OCI-LY7 (cell line): ENCODE data around the gene COL13A1. TPM values are rescaled to one million over a fixed set of nuclear protein-coding genes. Genes with fewer than 3 reads are reported as not detected.

ENCODE experiments used
- BruUV-seq: library from RNA; stranded (reverse); fragments of 400-500 nt; replicated peaks from 2 replicates; lab custom pipeline; 2021; lab: Mats Ljungman, UMichigan
- CTCF ChIA-PET: fragments of 300-600 bp; sonication (Branson Sonifier 250); formaldehyde crosslinking; loops from one replicate; lab custom pipeline; 2022; ENCODE audit warnings: antibody characterized with exemption; ENCODE audit not compliant: unreplicated experiment; lab: Charles Lee
- POLR2A ChIA-PET: fragments of 300-600 bp; sonication (Branson Sonifier 250); formaldehyde crosslinking; loops from one replicate; lab custom pipeline; 2022; ENCODE audit warnings: antibody characterized with exemption; lab: Charles Lee
- DNase-seq: peaks from one replicate; pipeline ENCODE4 v3.0.0-alpha.2; 2015; ENCODE audit warnings: low spot score
- H2AFZ ChIP-seq: fragments of 200-600 bp; sonication (generic), shearing (Covaris generic); 2 replicates; pipeline ENCODE4 v1.6.1; 2014; ENCODE audit warnings: mild to moderate bottlenecking, antibody characterized with exemption, low read length, moderate library complexity
- H3K27ac ChIP-seq: fragments of 200-600 bp; sonication (generic); 2 replicates; pipeline ENCODE4 v1.5.1; 2014; ENCODE audit warnings: mixed run types, low read depth, mild to moderate bottlenecking, moderate library complexity, low read length, inconsistent platforms; ENCODE audit not compliant: poor library complexity, severe bottlenecking
- H3K36me3 ChIP-seq: fragments of 200-600 bp; sonication (generic); 2 replicates; pipeline ENCODE4 v1.6.1; 2014; ENCODE audit warnings: mild to moderate bottlenecking, antibody characterized with exemption, low read length, moderate library complexity, mixed read lengths; ENCODE audit not compliant: insufficient read depth
- H3K4me1 ChIP-seq: fragments of 200-600 bp; sonication (generic); 2 replicates; pipeline ENCODE4 v1.5.1; 2014; ENCODE audit warnings: mild to moderate bottlenecking, low read length; ENCODE audit not compliant: insufficient read depth, poor library complexity, severe bottlenecking
- H3K4me2 ChIP-seq: fragments of 200-600 bp; sonication (generic); 2 replicates; pipeline ENCODE4 v1.6.1; 2014; ENCODE audit warnings: mild to moderate bottlenecking, low read length
- H3K4me3 ChIP-seq: fragments of 200-600 bp; sonication (generic); 2 replicates; pipeline ENCODE4 v1.5.1; 2014; ENCODE audit warnings: mild to moderate bottlenecking, low read depth, low read length; ENCODE audit not compliant: poor library complexity, severe bottlenecking
- H3K79me2 ChIP-seq: fragments of 200-600 bp; sonication (generic); 2 replicates; pipeline ENCODE4 v1.6.1; 2016; ENCODE audit warnings: low read depth, mild to moderate bottlenecking, low read length, moderate library complexity, mixed read lengths; ENCODE audit not compliant: insufficient read depth
- H3K9me2 ChIP-seq: fragments of 200-600 bp; sonication (generic); 2 replicates; pipeline ENCODE4 v1.6.1; 2016; ENCODE audit warnings: mild to moderate bottlenecking, low read length, mixed read lengths; ENCODE audit not compliant: insufficient read depth
- H3K9me3 ChIP-seq: fragments of 200-600 bp; sonication (generic); 2 replicates; pipeline ENCODE4 v1.6.1; 2014; ENCODE audit warnings: mild to moderate bottlenecking, mixed run types, low read length, mixed read lengths
- H4K20me1 ChIP-seq: fragments of 200-600 bp; sonication (generic); 2 replicates; pipeline ENCODE4 v1.6.1; 2014; ENCODE audit warnings: mild to moderate bottlenecking, antibody characterized with exemption, low read length, moderate library complexity, mixed read lengths; ENCODE audit not compliant: insufficient read depth
- CTCF ChIP-seq: fragments of 200-600 bp; sonication (generic); conservative IDR thresholded peaks from 2 replicates; pipeline ENCODE4 v1.5.1; 2014; ENCODE audit warnings: mild to moderate bottlenecking, antibody characterized with exemption, low read length, moderate library complexity, mixed read lengths
- EZH2phosphoT487 ChIP-seq: fragments of 200-600 bp; sonication (generic); IDR thresholded peaks from 2 replicates; pipeline ENCODE4 v1.6.1; 2018; ENCODE audit warnings: low read depth, borderline replicate concordance, mild to moderate bottlenecking, mixed run types, antibody characterized with exemption, low read length, moderate library complexity, mixed read lengths
- intact Hi-C: fragments of 100-400 bp; cut with micrococcal nuclease; formaldehyde crosslinking; loops from one replicate; pipeline ENCODE4 v1.10.0; 2022; ENCODE audit not compliant: unreplicated experiment
- total RNA-seq, 2 experiments: library from RNA; depleted of rRNA in 1 of 2; stranded (reverse); fragments of >200 nt in 1 of 2; shearing (Covaris generic) in 1 of 2; gene quantifications; 2 replicates each; pipeline ENCODE4 v1.2.3, GENCODE V29; 2014 to 2022

COL13A1 gene
- total RNA-seq, 2 experiments from 2014 or later = 0.06 TPM; not detected in 1

- H3K36me3 ChIP-seq = no peaks in the 10 kb centered on the region
- no peak overlapping the region for H3K4me3 ChIP-seq
- DNase-seq = no peak
- no peaks in the 10 kb centered on the region for H3K9me2 ChIP-seq
- H2AFZ ChIP-seq = no peak overlapping the region
- H4K20me1 ChIP-seq = no peaks in the 10 kb centered on the region
- intact Hi-C loops = no loop called here
- TF ChIP-seq EZH2phosphoT487 = no peak
- no peak for TF ChIP-seq CTCF
- H3K9me3 ChIP-seq = no peaks in the 10 kb centered on the region
- H3K4me1 ChIP-seq = no peaks in the 10 kb centered on the region
- CTCF ChIA-PET = no interaction called here
- H3K4me2 ChIP-seq = no peak overlapping the region
- no peak overlapping the region for H3K27ac ChIP-seq
- POLR2A ChIA-PET = interaction anchor here (0.7 kb wide), 1 partner anchor 80 kb away, joined by 3 read pairs; no protein-coding TSS in a partner anchor
- no peaks in the 10 kb centered on the region for H3K79me2 ChIP-seq
- no TSS peak for BruUV-seq
Measured at GRCh38 chr10:69854511-69855345, 53.0 kb downstream of the COL13A1 start.

GRCh38 chr10:69855346-69856111 is 53.8 kb downstream of the COL13A1 start:
- Histone ChIP-seq H3K36me3 (no peaks in the 10 kb centered on the region), H3K4me1 (no peaks in the 10 kb centered on the region), H3K9me3 (no peaks in the 10 kb centered on the region), H3K9me2 (no peaks in the 10 kb centered on the region), H3K79me2 (no peaks in the 10 kb centered on the region), H3K4me3 (no peak overlapping the region), H3K27ac (no peak overlapping the region), H2AFZ (no peak overlapping the region), H3K4me2 (no peak overlapping the region), H4K20me1 (no peaks in the 10 kb centered on the region)
- no TSS peak for BruUV-seq
- DNase-seq = no peak
- intact Hi-C loops = no loop called here
- POLR2A ChIA-PET = no interaction called here
- TF ChIP-seq CTCF (no peak), EZH2phosphoT487 (no peak)
- CTCF ChIA-PET = interaction anchor here (0.6 kb wide), 1 partner anchor 9 kb away, joined by 3 read pairs; no protein-coding TSS in a partner anchor
